Fibroblast of pulmonary artery (primary cell): ENCODE results near the gene TENM4.

ENCODE experiments used
- DNase-seq: peaks from one replicate; pipeline ENCODE4 v3.0.0-alpha.2; 2010; ENCODE audit warnings: low read depth
- H3K4me3 ChIP-seq: replicated peaks from 2 replicates; pipeline ENCODE4 v1.5.1; 2011; ENCODE audit warnings: low read depth, mild to moderate bottlenecking, control low read depth, low read length, moderate library complexity
- TF ChIP-seq, protein P1 (sequence below): IDR thresholded peaks from 2 replicates; pipeline ENCODE4 v1.5.1; 2011; ENCODE audit warnings: mild to moderate bottlenecking, control low read depth, low read length, inconsistent platforms; ENCODE audit errors: missing control alignments

Gene TENM4

DNA sequence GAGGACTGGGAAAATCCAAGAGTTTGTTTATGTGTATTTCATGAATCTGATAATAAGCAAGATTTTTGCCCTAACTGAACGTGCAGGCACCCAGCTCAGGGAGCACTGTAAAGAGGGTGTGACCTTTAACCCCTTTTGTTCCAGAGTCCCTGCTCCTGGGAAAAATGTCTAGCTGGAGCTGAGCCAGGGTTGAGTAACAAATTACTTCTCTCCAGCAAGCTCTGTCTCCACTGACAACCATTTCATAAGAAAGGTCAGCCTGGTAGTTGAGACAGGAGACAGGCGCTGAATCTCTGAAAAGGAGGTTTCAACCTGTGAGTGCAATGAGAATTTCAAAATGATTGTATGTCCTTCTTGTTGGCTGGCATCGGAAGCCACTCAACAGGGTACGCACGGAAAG, 709.8 kb downstream of the TENM4 start:
- no peak overlapping the region for H3K4me3 ChIP-seq
- peak; percentile 47 for DNase-seq

DNA sequence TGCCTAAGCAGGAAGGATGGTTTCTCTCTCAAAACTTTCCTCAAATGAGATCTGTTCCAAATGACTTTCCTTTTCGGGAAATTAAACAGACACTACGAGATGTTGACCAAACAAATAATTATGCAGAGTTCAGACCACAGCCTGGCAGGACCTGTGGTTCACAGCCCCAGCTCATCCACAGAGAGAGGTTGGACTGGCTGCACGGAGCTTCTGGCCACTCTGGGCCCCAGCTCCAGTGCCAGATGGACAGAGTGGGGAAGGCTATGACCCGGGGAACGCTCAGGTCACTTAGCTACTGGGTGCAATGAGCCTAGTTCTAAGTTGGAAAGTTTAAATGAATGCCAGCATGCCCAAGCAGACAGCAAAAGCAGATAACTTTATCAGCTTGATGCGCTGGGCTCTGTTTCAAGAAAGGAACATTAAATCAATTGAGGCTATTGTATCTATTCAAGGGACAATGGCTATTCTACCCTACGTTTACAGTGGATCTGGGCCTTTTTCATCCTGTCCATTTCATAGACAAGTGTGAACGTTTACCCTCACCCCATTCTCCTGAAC, 710.5 kb downstream of the TENM4 start:
- no peak for DNase-seq
- TF ChIP-seq, protein P1, sequence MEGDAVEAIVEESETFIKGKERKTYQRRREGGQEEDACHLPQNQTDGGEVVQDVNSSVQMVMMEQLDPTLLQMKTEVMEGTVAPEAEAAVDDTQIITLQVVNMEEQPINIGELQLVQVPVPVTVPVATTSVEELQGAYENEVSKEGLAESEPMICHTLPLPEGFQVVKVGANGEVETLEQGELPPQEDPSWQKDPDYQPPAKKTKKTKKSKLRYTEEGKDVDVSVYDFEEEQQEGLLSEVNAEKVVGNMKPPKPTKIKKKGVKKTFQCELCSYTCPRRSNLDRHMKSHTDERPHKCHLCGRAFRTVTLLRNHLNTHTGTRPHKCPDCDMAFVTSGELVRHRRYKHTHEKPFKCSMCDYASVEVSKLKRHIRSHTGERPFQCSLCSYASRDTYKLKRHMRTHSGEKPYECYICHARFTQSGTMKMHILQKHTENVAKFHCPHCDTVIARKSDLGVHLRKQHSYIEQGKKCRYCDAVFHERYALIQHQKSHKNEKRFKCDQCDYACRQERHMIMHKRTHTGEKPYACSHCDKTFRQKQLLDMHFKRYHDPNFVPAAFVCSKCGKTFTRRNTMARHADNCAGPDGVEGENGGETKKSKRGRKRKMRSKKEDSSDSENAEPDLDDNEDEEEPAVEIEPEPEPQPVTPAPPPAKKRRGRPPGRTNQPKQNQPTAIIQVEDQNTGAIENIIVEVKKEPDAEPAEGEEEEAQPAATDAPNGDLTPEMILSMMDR, result no peak
- no peak overlapping the region for H3K4me3 ChIP-seq

More for the DNA sequence above, 709.8 kb downstream of the TENM4 start:
- TF ChIP-seq, protein P1, result no peak

DNA sequence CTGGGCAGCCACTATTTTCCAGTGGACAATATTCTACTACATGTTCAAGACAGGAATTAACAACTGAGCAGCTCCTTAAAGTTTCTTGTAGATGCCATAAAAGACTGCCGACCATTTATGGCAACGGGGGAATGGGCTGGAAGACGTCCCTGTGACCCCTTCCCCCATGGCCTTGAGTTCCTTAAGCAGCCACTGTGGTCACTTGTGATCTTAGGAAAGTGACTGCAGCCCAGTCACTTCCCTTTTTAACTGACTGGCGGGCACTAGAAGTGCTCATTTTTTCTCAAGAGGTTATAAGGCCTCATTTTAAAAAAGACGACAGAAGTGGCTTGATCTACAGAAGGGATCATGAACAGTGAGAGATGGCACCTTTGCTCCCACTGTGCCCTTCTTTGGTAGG, 713.0 kb downstream of the TENM4 start:
- TF ChIP-seq, protein P1, result no peak
- no peak overlapping the region for H3K4me3 ChIP-seq
- DNase-seq, result no peak

DNA sequence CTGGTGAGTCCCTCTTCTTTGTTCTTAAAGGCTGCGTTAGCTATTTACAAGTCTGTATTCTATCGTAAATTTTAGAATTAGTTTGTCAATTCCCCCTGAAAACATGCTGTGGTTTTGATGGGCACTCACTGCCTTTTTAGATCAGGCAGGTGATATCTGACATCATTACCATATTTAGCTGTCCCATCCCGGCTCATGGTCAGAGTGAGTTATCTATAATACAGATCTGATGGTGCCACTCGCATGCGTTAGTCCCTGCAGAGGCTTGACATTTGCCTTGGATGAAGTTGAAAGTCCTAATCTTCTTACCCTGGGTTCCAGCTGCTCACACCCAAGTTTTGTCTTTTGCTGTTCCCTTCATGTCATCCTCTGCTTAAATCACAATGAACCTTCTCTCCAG, 715.6 kb downstream of the TENM4 start:
- no peak for DNase-seq
- TF ChIP-seq, protein P1, result no peak
- H3K4me3 ChIP-seq, result no peak overlapping the region

DNA sequence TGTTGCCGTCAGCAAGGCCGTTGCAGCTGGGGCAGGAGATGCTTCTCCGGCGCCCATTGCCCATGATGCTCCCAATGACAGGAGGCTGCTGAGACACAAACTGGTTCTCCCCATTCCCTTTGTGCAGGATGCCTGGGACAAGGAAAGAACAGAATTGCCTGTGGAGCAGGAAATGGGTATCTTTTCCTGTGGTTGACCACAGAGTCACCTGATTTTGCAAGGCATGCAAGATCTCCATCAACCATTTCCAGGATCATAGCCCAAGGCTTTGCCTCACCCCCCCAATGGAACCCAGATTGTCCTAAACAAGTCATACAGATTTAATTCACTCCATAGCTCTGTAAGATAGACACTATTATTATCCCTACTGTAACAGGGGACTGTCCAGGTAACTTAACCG, 718.0 kb downstream of the TENM4 start:
- peak; percentile 2 for DNase-seq
- TF ChIP-seq, protein P1, result no peak
- no peak overlapping the region for H3K4me3 ChIP-seq

DNA sequence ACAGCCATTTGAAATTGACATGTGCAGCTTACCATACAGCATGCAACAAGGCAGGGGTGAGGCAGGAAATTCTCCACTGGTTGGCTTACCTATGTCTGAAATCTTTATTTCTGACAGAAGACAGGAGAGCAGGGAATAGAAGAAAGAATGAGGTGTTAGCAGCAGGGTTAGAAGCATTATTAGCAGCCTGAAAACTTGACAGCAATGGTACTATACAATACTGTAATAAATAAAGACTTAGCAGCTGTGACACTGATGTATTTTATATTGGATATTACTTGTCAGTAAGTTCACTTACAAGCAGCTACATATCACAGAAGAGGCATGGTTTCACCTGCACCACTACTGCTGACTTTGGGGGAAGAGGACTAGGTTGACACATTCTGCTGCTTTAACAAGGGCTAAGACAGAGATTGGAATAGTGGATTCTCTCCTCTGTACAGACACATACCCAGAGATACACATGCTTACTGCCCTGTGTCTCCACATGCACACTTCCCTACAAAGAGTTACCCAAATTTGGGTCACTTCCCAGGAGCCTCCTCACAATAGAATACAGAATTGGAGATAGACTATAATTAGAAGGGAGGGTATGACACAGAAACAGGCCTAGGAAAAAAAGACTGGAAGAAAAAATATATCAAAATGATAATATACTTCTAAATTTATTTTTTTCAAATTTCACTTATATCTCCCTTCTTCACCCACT, 720.4 kb downstream of the TENM4 start:
- no peak for DNase-seq
- no peak overlapping the region for H3K4me3 ChIP-seq
- TF ChIP-seq, protein P1, result no peak

DNA sequence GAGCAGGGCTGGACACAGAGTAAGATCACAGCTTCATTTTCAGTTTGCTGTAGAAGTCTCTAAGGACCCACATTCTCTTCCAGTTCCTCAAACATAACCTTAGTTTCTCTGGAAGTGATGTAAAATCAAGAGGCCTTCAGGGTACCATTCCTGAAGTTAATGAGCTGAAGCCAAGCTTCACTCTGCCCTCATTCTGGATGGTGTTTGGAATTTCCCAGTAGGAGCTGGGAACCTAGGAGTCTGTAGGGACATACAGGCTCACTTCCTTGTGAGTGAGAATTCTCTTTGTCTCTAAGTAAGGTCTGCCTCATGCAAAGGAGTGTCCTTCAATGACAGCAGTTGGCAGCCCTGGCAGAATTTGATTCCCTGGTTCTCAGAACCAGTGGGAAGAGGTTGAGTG, 723.8 kb downstream of the TENM4 start:
- no peak overlapping the region for H3K4me3 ChIP-seq
- TF ChIP-seq, protein P1, result no peak
- no peak for DNase-seq
